ENCODE results near the gene VRK2. TPM values are rescaled to one million over a fixed set of nuclear protein-coding genes. Genes with fewer than 3 reads are reported as not detected.

VRK2 gene
- total and polyA plus RNA-seq, 9 donors = 7.3 to 19.8 (median 16.3) TPM

DNA sequence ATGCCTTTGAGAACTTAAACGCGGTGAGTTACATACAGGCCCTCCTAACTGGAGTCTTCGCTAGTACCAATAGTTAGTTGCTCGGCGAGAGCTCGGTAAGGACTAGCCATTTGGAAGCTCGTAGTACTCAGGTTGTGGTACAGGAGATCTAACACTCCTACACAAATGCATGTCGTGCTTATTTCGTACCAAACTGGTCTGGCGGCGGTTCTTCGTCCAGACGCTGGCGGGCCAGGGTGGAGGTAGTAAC is 346 bp upstream of the VRK2 start:
- Histone ChIP-seq H3K27ac (peak overlapping the region; percentile 92 to 97), H3K4me3 (peak overlapping the region; percentile 79), H3K4me1 (ENCODE audit: insufficient read depth) (peaks cover 2% of the 10 kb centered on the region), H3K27me3 (no peaks in the 10 kb centered on the region), H3K9me3 (no peaks in the 10 kb centered on the region), H3K36me3 (no peaks in the 10 kb centered on the region)
- TF ChIP-seq EP300 (IDR thresholded peaks at IDR 0.05) (no peak), POLR2A (IDR thresholded peaks at IDR 0.05) (no peak)
- TF ChIP-seq, protein P1, sequence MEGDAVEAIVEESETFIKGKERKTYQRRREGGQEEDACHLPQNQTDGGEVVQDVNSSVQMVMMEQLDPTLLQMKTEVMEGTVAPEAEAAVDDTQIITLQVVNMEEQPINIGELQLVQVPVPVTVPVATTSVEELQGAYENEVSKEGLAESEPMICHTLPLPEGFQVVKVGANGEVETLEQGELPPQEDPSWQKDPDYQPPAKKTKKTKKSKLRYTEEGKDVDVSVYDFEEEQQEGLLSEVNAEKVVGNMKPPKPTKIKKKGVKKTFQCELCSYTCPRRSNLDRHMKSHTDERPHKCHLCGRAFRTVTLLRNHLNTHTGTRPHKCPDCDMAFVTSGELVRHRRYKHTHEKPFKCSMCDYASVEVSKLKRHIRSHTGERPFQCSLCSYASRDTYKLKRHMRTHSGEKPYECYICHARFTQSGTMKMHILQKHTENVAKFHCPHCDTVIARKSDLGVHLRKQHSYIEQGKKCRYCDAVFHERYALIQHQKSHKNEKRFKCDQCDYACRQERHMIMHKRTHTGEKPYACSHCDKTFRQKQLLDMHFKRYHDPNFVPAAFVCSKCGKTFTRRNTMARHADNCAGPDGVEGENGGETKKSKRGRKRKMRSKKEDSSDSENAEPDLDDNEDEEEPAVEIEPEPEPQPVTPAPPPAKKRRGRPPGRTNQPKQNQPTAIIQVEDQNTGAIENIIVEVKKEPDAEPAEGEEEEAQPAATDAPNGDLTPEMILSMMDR (IDR thresholded peaks at IDR 0.05) = no peak
- 1% methylated on average over 14 of the region's 14 CpGs for WGBS, 3 donors
- DNase-seq = no peak
- intact Hi-C loops (cut with DNase I) = no loop called here

DNA sequence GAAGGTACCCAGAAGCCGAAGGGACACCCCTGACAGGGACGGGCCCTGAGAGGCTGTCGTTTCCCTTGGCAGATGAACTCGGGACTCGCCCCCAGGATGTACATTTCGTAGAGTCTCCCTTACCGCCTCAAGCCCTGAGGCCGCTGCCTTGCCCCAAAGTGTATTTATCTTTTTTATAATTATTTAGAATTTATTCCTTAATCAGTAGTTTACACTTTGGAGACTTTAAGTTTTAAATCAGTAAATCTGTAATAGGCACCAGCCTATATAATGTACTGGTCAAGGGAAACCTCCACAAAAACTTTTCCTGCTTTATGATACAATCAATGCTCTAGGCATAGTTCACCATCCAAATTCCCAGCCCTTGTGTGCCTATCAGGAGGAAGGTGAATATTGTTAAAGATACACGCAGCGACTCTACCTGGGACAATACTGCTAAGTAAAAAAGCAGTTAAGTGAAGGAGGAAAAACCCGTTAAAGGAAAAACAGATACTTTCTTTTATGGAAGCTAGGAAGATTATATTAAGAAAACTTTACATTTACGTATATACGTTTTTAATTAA is 848 bp downstream of the VRK2 start:
- Histone ChIP-seq H3K4me3 (peak overlapping the region; percentile 79), H3K9me3 (no peaks in the 10 kb centered on the region), H3K4me1 (ENCODE audit: insufficient read depth) (peaks cover 2% of the 10 kb centered on the region), H3K36me3 (no peaks in the 10 kb centered on the region), H3K27ac (peak overlapping the region; percentile 92 to 97), H3K27me3 (no peaks in the 10 kb centered on the region)
- WGBS, 3 donors = 23 to 24% (median 24%) methylated on average over 13 of the region's 13 CpGs
- DNase-seq = no peak
- no peak for TF ChIP-seq EP300 (IDR thresholded peaks at IDR 0.05)
- TF ChIP-seq POLR2A (IDR thresholded peaks at IDR 0.05) = no peak
- TF ChIP-seq, protein P1 (IDR thresholded peaks at IDR 0.05) = no peak
- intact Hi-C loops (cut with DNase I) = no loop called here

DNA sequence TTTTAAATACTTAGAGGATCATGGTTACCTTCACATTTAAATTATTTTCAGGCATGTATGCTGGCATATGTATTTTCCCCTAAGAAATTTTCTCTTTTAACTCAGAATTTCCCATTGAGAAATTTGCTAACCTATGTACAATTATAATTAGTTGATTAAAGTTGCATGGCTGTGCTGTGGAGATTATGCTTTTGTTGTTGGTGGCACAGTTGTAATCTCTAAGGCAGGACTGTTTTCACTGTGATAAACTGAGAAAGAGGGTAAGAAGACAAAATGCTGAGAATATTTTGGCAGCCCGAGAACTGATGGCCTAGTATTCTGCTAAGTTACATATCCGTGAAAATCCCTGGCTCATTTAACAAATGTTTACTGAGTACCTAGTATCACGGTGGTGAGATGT is 1.4 kb downstream of the VRK2 start:
- Histone ChIP-seq H3K27ac (peak overlapping the region in 1 of 2 donors; percentile 97), H3K36me3 (no peaks in the 10 kb centered on the region), H3K4me1 (ENCODE audit: insufficient read depth) (peaks cover 2% of the 10 kb centered on the region), H3K27me3 (no peaks in the 10 kb centered on the region), H3K9me3 (no peaks in the 10 kb centered on the region), H3K4me3 (no peak overlapping the region)
- no peak for DNase-seq
- 52 to 55% (median 55%) methylated on average over 3 of the region's 3 CpGs for WGBS, 3 donors
- TF ChIP-seq EP300 (IDR thresholded peaks at IDR 0.05) = no peak
- no peak for TF ChIP-seq POLR2A (IDR thresholded peaks at IDR 0.05)
- TF ChIP-seq, protein P1 (IDR thresholded peaks at IDR 0.05) = no peak
- intact Hi-C loops (cut with DNase I) = no loop called here

DNA sequence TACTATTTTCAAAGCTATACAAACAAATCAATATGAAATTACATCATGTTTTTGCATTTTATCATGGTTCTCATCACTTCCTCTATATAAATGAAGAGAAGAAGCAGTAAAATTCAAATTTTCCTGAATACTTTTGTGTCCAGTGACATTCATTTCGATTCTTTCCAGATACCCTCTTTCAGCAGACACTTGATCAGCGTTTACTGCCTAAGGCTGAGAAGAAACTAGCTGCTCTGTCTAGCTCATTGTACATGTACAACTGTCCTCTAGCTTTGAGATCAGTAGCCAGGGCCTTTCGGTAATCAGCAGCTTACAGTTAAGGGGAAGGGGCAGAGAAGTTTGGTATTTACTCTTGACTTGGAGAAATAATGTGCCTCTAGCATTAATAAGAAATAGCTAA is 4.8 kb downstream of the VRK2 start:
- no peaks in the 10 kb centered on the region for H3K27me3 ChIP-seq
- WGBS, 3 donors = 87 to 91% (median 90%) methylated on average over 3 of the region's 3 CpGs
- H3K4me1 ChIP-seq (ENCODE audit: insufficient read depth) = no peaks in the 10 kb centered on the region
- DNase-seq = no peak
- no peaks in the 10 kb centered on the region for H3K36me3 ChIP-seq
- TF ChIP-seq, protein P1 (IDR thresholded peaks at IDR 0.05) = no peak
- TF ChIP-seq POLR2A (IDR thresholded peaks at IDR 0.05) (no peak), EP300 (IDR thresholded peaks at IDR 0.05) (no peak)
- no peak overlapping the region for H3K4me3 ChIP-seq
- intact Hi-C loops (cut with DNase I) = no loop called here
- no peak overlapping the region for H3K27ac ChIP-seq
- no peaks in the 10 kb centered on the region for H3K9me3 ChIP-seq
